ENCODE data around the gene LCN1.

DNA sequence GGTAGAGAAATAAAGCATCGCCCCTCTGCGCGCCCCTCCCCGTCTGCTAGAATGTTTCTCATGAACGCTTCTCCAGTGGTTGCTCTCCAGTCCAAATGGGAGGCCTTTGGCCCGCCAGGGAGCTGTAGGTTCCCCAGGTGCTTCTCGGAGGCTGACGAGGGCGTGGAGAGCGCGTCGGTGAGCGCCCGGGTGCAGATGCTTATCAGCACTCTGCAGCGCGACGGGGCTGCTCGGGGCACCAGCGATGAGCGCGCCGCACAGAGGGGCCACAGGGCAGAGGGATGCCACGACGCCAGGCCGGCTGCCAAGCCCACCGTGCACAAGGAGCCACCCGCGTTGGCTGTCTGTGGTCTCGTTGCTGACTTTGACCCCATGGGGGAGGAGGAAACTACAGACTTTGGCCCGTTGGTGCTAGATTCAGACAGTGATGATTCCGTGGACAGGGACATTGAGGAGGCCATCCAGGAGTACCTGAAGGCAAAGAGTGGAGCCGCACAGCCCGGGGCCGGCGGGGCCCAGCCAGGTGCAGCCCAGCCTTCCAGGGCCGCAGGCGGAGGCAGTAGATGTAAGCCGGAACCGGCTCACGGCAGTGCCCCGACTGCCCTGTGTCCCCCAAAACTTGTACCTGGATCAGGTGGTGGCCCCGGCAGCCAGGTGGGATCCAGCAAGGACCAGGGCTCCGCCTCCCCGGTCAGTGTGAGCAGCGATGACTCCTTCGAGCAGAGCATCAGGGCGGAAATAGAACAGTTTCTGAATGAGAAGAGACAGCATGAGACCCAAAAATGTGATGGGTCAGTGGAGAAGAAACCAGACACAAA lies 36.6 kb upstream of the LCN1 start:
- no peak for TF ChIP-seq CTCF (IDR thresholded peaks at IDR 0.05)
- TF ChIP-seq POLR2A (IDR thresholded peaks at IDR 0.05) = no peak
- TF ChIP-seq POLR2AphosphoS5 (IDR thresholded peaks at IDR 0.05) = no peak
